Measurements from ENCODE around the gene EIF4E. TPM values are rescaled to one million over a fixed set of nuclear protein-coding genes. Genes with fewer than 3 reads are reported as not detected.

Gene EIF4E
- polyA plus RNA-seq, 1 donor (not counting 4 experiments of a cell fraction or from before 2014, with no cell fraction given) = 150 TPM

DNA sequence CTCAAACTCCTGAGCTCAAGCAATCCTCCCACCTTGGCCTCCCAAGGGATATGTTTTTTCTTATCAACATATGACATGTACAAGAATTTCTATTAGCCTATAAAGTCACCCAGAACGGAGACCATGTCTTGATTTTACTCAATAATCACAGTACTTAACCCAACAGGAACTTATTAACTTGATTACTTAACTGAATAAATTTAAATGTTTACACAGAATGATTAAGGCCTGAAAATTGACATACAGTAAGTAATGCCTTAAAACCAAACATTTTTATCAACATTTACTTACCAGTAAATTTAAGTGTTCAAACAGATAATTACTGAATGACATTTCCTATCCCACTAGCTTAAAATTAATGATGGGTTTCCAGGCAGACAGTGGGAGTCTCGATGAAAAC is 25.4 kb downstream of the EIF4E start:
- H3K9ac ChIP-seq (ENCODE audit: control insufficient read depth, extremely low read depth, insufficient read depth, low read length) = no peak overlapping the region
- no peak overlapping the region for H3K4me2 ChIP-seq (ENCODE audit: control insufficient read depth, extremely low read depth, insufficient read depth, low read depth, low read length)
- dilution Hi-C loops (cut with MboI; ENCODE audit: extremely low pct_ligation_motif_present, low sequenced_read_pairs) = no loop called here
- DNase-seq (ENCODE audit: low read depth, low spot score) (no peak), FAIRE-seq (no peak)
- H3K79me2 ChIP-seq (ENCODE audit: control insufficient read depth, insufficient read depth, low read length) = peaks cover 97% of the 10 kb centered on the region
- no peaks in the 10 kb centered on the region for H3K9me3 ChIP-seq (ENCODE audit: control insufficient read depth, low read depth, low read length)
- H3K36me3 ChIP-seq (ENCODE audit: control insufficient read depth in 2 of 2, extremely low read depth in 1 of 2, insufficient read depth in 2 of 2, low read length in 2 of 2) = peaks cover 3 to 17% of the 10 kb centered on the region in 2 experiments
- peaks cover 29% of the 10 kb centered on the region for H3K4me1 ChIP-seq (ENCODE audit: control insufficient read depth, extremely low read depth, insufficient read depth, low read length)
- no peak overlapping the region for H3K4me3 ChIP-seq (ENCODE audit: control insufficient read depth in 2 of 3, extremely low read depth in 1 of 3, insufficient read depth in 2 of 3, low read depth in 1 of 3, low read length in 3 of 3)
- no peak overlapping the region for H3K27ac ChIP-seq (ENCODE audit: control insufficient read depth, insufficient read depth, low read length)
- peaks cover 21% of the 10 kb centered on the region for H4K20me1 ChIP-seq (ENCODE audit: control insufficient read depth, extremely low read depth, insufficient read depth, low read length)
- H3K27me3 ChIP-seq (ENCODE audit: control insufficient read depth, extremely low read depth, insufficient read depth, low read length) = no peaks in the 10 kb centered on the region
- TF ChIP-seq, protein P1, sequence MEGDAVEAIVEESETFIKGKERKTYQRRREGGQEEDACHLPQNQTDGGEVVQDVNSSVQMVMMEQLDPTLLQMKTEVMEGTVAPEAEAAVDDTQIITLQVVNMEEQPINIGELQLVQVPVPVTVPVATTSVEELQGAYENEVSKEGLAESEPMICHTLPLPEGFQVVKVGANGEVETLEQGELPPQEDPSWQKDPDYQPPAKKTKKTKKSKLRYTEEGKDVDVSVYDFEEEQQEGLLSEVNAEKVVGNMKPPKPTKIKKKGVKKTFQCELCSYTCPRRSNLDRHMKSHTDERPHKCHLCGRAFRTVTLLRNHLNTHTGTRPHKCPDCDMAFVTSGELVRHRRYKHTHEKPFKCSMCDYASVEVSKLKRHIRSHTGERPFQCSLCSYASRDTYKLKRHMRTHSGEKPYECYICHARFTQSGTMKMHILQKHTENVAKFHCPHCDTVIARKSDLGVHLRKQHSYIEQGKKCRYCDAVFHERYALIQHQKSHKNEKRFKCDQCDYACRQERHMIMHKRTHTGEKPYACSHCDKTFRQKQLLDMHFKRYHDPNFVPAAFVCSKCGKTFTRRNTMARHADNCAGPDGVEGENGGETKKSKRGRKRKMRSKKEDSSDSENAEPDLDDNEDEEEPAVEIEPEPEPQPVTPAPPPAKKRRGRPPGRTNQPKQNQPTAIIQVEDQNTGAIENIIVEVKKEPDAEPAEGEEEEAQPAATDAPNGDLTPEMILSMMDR (optimal IDR thresholded peaks at IDR 0.05 in 1 of 3, IDR thresholded peaks at IDR 0.05 in 1 of 3, conservative IDR thresholded peaks at IDR 0.05 in 1 of 3; ENCODE audit: extremely low read depth in 1 of 3, insufficient read depth in 2 of 3, low read length in 3 of 3) = no peak
- TF ChIP-seq EZH2 (IDR thresholded peaks at IDR 0.05; ENCODE audit: low read length) = no peak
- peaks cover 3% of the 10 kb centered on the region for H3K9me1 ChIP-seq (ENCODE audit: control insufficient read depth, extremely low read depth, insufficient read depth, low read length)
- no peak overlapping the region for H2AFZ ChIP-seq (ENCODE audit: control insufficient read depth, low read length)

DNA sequence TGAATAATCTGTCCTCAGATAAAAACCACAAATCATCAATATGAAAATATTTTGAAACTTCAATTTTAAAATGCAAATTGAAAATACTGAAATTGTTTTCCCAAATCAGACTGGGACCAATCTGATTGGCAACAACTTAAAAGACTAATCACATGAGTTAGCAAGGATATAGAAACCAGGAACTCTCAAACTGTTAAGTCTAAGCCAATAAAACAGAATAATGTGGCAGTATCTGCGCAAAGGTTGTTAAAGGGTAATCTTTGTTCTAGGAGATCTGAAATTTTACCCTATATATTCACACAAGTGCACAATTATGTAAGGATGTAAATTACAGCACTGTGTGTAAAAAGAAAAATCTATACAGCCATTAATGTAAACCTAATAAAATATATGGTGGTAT is 29.7 kb downstream of the EIF4E start:
- H3K79me2 ChIP-seq (ENCODE audit: control insufficient read depth, insufficient read depth, low read length) = peaks cover 95% of the 10 kb centered on the region

More for the DNA sequence above, 29.7 kb downstream of the EIF4E start:
- no peak overlapping the region for H3K4me2 ChIP-seq (ENCODE audit: control insufficient read depth, extremely low read depth, insufficient read depth, low read depth, low read length)
- H3K27me3 ChIP-seq (ENCODE audit: control insufficient read depth, extremely low read depth, insufficient read depth, low read length) = no peaks in the 10 kb centered on the region
- dilution Hi-C loops (cut with MboI; ENCODE audit: extremely low pct_ligation_motif_present, low sequenced_read_pairs) = no loop called here
- peaks cover 10% of the 10 kb centered on the region for H4K20me1 ChIP-seq (ENCODE audit: control insufficient read depth, extremely low read depth, insufficient read depth, low read length)
- no peak overlapping the region for H3K9ac ChIP-seq (ENCODE audit: control insufficient read depth, extremely low read depth, insufficient read depth, low read length)
- H2AFZ ChIP-seq (ENCODE audit: control insufficient read depth, low read length) = no peak overlapping the region
- H3K36me3 ChIP-seq (ENCODE audit: control insufficient read depth in 2 of 2, extremely low read depth in 1 of 2, insufficient read depth in 2 of 2, low read length in 2 of 2) = peaks cover 9 to 14% of the 10 kb centered on the region in 2 experiments
- no peak overlapping the region for H3K4me3 ChIP-seq (ENCODE audit: control insufficient read depth in 2 of 3, extremely low read depth in 1 of 3, insufficient read depth in 2 of 3, low read depth in 1 of 3, low read length in 3 of 3)
- H3K9me3 ChIP-seq (ENCODE audit: control insufficient read depth, low read depth, low read length) = no peaks in the 10 kb centered on the region
- FAIRE-seq = no peak
- no peak overlapping the region for H3K27ac ChIP-seq (ENCODE audit: control insufficient read depth, insufficient read depth, low read length)
- H3K4me1 ChIP-seq (ENCODE audit: control insufficient read depth, extremely low read depth, insufficient read depth, low read length) = no peaks in the 10 kb centered on the region
- no peak for TF ChIP-seq EZH2 (IDR thresholded peaks at IDR 0.05; ENCODE audit: low read length)
- TF ChIP-seq, protein P1 (optimal IDR thresholded peaks at IDR 0.05 in 1 of 3, IDR thresholded peaks at IDR 0.05 in 1 of 3, conservative IDR thresholded peaks at IDR 0.05 in 1 of 3; ENCODE audit: extremely low read depth in 1 of 3, insufficient read depth in 2 of 3, low read length in 3 of 3) = no peak
- no peak for DNase-seq (ENCODE audit: low read depth, low spot score)
- no peaks in the 10 kb centered on the region for H3K9me1 ChIP-seq (ENCODE audit: control insufficient read depth, extremely low read depth, insufficient read depth, low read length)
